Activated naive CD4-positive, alpha-beta T cell (primary cell): Measurements from ENCODE around the gene ETV2.
"Not testable (repeated sequence)": the region's sequence is repeated elsewhere in the genome, so short reads cannot be mapped to it uniquely, and the experiment has no call there.

ENCODE experiments used
- DNase-seq, 4 experiments: peaks; one replicate each; lab custom pipeline; 2025; lab: John Stamatoyannopoulos, UW

ETV2 gene

GRCh38 chr19:35657904-35658700, 16.6 kb downstream of the ETV2 start:
- DNase-seq, result no peak

- no peak for DNase-seq
Measured at GRCh38 chr19:35661995-35662340, 20.4 kb downstream of the ETV2 start.

DNA sequence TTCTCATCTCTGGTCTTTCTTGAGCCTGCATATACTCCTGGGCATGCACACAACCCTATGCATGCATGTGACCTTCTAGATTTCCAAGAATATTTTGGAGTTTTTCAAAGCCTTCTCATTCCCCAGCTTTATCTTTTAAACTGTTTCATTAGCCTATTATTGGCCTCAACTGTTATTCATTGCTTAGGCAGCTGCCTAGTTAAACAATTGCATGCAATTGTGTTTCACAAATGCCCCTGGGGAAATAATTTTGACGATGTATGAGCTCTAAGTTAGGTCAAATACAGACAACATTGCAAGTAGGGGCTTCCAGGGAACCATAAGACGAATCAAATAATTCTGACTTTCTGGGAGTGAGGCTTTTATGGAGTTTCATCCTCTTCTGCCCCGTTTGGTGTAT, 22.4 kb downstream of the ETV2 start:
- no peak for DNase-seq

DNA sequence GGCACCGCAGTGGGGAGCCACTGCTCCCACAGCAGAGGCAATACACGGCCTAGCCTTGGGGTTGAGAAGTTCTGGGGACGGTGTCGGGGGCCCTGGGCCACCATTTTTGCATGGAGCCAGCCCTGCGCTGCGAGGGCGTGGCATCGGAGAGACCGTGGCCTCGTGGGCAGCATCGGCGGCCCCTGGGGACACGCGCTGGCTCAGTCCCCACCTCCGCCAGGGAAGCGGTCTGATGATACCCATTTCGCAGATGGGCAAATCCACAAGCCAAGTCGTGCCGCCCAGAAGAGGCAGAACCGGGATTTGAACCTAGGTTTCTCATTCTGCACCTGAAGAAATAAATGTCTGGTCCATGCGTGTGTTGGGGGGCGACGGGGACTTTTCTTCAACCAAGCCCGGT, 23.6 kb downstream of the ETV2 start:
- DNase-seq, result no peak

DNA sequence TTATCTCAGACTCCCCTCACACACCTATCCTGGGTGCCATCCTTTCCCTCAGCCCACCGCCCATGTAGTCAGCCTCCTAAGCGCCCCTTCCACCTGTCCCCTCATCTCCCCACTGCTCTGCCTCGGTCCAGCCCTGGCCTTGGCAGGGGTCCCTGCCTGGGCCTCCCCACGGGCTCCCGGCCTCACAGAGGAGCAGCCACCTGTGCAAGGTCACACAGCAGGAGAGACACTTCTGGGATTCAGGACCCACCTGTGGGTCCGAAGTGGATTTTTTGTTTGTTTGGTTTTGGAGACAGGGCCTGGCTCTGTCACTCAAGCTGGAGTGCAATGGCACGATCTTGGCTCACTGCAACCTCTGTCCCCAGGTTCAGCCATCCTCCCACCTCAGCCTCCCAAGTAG, 24.1 kb downstream of the ETV2 start:
- no peak for DNase-seq

- DNase-seq, result no peak
Measured at GRCh38 chr19:35666251-35666913, 24.8 kb downstream of the ETV2 start, which contains the start of gene UPK1A. TSS of gene UPK1A (plus strand) at chr19:35666517. CDS start at chr19:35666813, 296 bp downstream.

GRCh38 chr19:35669566-35669965, 28.0 kb downstream of the ETV2 start:
- DNase-seq, result no peak

- no peak for DNase-seq
Measured at GRCh38 chr19:35669974-35670373, 28.4 kb downstream of the ETV2 start.

DNA sequence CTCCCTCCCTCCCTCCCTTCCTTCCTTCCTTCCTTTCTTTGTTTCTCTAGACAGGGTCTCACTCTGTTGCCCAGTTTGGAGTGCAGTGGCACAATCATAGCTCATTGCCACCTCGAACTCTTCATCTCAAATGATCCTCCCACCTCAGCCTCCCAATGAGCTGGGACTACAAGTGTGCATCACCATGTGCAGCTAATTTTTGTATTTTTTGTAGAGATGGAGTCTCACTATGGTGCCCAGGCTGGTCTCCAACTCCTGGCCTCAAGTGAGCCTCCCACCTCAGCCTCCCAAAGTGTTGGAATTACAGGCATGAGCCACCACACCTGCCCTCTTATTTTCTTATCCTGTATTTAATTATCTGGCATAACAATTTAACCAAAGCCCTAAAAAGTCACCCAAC, 29.1 kb downstream of the ETV2 start:
- no peak for DNase-seq

DNA sequence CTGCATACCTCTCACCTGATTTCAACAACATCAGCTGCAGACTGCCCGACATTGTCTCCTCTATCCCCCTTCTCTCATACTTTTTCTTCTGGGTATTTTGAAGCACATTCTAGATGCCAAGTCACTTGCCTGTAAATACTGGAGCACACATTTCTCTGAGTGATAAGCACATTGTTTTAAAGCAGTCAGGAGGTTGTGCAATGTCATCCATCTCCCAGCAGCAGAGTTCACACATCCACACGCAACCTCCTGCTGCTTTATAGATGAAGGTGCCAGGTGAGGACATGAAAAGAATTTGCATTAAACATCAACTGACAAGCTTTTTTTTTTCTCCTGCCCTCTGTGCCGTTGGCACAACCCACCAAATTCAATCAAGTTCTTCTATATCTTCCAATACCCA, 30.3 kb downstream of the ETV2 start:
- DNase-seq, result no peak

DNA sequence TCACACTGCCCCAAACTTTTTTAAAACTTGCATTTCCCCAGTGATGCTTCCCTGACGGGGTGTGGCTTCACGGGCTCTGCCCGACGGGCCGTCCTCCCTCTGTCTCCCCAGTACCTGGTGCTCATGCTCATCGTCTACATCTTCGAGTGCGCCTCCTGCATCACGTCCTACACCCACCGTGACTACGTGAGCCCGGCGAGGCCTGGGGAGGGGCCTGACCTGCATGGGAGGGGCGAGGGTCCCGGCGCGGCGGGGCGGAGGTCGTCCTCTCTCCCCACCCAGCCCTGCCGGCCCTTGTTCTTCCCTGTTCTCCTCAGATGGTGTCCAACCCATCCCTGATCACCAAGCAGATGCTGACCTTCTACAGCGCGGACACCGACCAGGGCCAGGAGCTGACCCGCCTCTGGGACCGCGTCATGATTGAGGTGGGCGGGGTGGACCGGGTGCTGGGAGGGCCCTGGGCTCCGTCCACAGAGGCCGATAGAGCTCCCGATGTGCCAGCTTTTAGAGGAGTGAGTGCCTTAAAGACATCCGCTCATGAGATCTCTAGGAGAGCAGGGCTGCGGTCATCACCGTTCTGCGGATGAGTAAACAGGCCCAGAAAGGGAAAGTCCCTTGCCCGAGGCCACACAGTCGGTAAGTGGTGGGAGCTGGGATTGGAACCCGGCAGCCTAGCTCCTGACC, 31.7 kb downstream of the ETV2 start:
- DNase-seq, result no peak

DNA sequence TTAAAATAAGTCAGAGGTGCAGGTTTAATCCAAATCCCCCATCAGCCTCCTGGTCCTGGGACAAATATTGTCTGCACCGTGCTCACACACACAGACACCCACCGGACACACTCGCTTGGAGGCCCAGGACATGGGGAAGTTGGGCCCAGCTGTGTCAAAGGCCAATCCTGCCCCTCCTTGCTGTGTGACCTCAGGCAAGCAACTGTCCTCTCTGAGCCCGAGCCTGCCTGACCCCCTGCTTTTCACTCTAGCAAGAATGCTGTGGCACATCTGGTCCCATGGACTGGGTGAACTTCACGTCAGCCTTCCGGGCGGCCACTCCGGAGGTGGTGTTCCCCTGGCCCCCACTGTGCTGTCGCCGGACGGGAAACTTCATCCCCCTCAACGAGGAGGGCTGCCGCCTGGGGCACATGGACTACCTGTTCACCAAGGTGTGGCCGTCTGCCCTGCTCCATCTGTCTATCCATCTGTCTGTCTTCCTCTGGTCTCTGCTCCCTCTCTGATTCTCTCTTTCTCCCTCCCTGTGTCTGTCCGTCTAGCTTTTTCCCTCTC, 34.1 kb downstream of the ETV2 start:
- DNase-seq, result no peak

DNA sequence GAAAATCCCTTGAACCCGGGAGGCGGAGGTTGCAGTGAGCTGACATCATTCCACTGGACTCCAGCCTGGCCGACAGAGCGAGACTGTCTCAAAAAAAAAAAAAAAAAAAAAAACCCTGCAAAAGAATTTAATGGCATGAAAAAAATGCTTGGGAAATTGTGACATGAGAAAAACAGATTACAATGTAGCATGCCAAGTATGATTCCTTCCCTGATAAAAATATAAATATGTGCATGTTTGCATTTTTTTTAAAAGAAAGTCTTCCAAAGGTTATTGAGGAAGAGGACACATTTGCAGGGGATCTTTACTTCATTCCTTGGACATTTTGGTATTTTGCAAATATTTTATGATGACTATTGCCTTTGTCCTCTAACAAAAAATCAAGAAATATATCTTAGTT, 48.3 kb downstream of the ETV2 start:
- no peak for DNase-seq

DNA sequence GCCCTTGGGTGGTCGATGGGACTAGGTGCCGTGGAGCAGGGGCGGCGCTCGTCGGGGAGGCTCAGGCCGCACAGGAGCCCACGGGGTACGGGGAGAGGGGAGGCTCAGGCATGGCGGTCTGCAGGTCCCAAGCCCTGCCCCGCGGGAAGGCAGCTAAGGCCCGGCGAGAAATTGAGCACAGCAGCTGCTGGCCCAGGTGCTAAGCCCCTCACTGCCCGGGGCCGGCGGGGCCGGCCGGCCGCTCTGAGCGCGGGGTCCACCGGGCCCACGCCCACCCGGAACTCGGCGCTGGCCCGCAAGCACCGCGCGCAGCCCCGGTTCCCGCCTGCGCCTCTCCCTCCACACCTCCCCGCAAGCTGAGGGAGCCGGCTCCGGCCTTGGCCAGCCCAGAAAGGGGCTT, 49.6 kb downstream of the ETV2 start:
- DNase-seq, result not testable (repeated sequence)

- no peak for DNase-seq
Measured at GRCh38 chr19:35692010-35692409, 50.5 kb downstream of the ETV2 start.

GRCh38 chr19:35693422-35693821, 51.9 kb downstream of the ETV2 start:
- no peak for DNase-seq

DNA sequence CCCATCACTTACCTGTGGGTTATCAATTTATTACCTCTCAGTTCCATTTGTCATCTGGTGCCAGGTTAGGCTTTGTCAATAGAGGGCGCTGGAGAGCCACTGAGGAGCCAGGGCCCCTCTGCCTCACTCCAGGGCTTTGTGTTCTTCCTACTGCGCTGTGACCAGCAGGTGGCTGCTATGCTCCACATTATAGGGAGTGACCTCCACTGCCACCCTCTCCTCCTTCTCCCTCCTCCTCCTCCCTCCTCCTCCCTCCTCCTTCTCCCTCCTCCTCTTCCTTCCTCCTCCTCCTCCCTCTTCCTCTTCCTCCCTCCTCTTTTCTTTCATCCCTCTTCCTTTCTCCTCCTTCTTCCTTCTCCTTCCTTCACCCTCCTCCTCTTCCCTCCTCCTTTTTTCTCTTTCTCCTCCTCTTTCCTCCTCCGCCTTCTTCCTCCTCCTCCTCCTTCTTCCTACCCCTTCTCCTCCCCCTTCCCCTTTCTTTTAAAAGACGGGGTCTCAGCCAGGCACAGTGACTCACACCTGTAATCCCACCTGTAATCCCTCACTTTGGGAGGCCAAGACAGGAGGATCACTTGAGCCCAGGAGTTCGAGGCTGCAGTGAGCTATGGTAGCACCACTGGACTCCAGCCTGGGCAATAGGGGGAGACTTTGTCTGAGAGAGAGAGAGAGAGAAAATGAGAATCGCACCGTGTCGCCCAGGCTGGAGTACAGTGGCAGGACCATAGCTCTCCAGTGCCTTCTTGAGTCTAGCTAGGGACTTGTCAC, 52.5 kb downstream of the ETV2 start:
- DNase-seq, result peak; percentile 65 to 82 (median 80)
